ENCODE data around the gene PRRT1B.

The PRRT1B gene

DNA sequence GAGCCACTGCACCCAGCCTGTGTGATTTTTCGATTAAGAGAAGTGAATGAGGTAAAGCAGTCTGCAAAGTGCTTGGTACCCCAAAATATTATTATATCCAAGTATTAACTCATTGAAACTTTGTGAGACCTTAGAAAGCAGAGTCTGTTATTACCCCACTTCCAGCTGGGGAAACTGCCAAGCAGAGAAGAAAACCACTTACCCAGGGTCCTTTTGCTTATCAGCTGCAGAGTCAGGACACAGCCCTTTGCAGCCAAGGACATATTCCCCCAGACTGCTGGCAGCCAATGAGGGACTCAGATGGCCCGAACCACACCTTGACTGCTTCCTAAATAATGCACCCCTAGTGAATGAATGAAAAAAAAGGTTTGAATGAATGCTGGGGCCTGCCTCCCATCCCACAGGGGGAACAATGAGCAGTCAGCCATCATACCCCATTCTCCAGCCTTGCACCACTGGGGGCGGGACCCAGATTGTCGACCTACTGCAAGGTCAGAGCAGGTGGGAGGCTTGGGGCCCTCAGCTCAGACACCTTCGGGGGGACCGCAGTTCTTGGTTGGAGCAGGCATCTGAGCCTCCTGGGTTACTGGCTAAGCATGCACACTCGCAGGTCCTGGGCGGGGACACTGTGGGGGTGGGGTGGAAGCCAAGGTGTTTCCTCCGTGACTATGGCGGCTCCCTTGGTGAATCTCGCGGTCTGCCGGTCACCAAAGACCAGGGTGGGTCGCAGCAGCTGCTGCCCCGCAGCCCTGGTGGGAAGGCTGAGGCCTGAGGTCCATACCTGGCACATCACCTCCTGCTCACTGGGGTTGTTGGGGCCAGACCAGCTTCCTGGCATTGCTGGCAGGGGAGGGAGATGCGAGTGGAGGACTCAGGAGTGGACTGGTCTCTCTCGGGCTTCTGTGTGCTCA is 29.7 kb downstream of the PRRT1B start:
- no peak overlapping the region for H3K4me3 ChIP-seq (ENCODE audit: low read length)
- H3K27me3 ChIP-seq (ENCODE audit: insufficient read depth, low read length), result no peaks in the 10 kb centered on the region
- no peak overlapping the region for H3K27ac ChIP-seq (ENCODE audit: low read depth, low read length)
- H3K9me3 ChIP-seq (ENCODE audit: insufficient read depth, low read depth, low read length), result no peaks in the 10 kb centered on the region
- 95% methylated on average over 16 of the region's 17 CpGs for WGBS
- H3K4me1 ChIP-seq (ENCODE audit: insufficient read depth, low read length), result no peaks in the 10 kb centered on the region
- no peak overlapping the region for H3K9ac ChIP-seq (ENCODE audit: low read depth, low read length)
- peaks cover 21% of the 10 kb centered on the region for H3K36me3 ChIP-seq (ENCODE audit: insufficient read depth, low read length)

DNA sequence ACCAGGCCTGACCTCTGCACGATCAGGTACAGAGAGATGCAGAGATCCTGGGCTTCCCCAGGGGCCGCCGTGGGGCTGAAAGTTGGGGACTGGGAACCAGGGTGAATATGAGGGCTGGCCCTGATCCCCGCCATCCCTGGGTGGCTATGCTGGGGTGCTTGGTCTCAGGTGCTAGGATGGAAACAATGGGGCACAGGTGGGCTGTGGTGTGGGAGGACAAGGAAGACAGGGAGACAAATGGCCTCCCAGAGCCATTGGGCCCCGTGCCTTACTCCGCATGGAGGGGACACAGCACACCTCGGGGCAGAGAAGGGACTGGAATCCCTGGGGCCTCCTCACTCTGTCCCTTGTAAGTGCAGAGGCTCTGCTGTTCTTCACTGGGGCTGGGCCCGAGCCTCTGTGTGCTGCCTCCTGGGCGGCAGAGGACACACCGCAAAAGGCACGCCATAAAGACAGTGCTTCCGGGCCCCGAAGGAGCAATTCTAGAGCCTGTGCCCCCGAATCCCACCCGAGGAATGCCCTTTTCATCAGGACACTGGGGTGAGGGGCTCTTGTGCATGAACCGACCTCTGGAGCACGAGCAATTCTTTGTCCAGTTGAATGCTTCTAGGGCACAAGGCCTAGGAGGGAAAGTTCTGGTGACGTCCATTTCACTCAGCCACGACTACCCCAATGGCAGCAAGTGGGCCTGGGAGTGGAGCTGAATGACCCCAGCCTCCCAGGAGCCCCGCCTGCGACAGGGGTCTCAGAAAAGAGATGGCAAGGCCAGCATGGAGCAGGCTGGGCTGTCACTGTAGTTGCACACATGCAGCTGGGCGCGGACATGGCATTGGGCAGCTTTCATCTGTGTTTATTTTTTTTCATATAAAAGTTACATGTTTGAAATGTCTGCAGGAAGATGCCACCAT is 30.9 kb downstream of the PRRT1B start:
- WGBS, result 95% methylated on average over 23 of the region's 23 CpGs
- no peak overlapping the region for H3K4me3 ChIP-seq (ENCODE audit: low read length)
- H3K4me1 ChIP-seq (ENCODE audit: insufficient read depth, low read length), result no peaks in the 10 kb centered on the region
- no peaks in the 10 kb centered on the region for H3K27me3 ChIP-seq (ENCODE audit: insufficient read depth, low read length)
- no peak overlapping the region for H3K9ac ChIP-seq (ENCODE audit: low read depth, low read length)
- H3K9me3 ChIP-seq (ENCODE audit: insufficient read depth, low read depth, low read length), result no peaks in the 10 kb centered on the region
- H3K36me3 ChIP-seq (ENCODE audit: insufficient read depth, low read length), result peaks cover 30% of the 10 kb centered on the region
- H3K27ac ChIP-seq (ENCODE audit: low read depth, low read length), result no peak overlapping the region

DNA sequence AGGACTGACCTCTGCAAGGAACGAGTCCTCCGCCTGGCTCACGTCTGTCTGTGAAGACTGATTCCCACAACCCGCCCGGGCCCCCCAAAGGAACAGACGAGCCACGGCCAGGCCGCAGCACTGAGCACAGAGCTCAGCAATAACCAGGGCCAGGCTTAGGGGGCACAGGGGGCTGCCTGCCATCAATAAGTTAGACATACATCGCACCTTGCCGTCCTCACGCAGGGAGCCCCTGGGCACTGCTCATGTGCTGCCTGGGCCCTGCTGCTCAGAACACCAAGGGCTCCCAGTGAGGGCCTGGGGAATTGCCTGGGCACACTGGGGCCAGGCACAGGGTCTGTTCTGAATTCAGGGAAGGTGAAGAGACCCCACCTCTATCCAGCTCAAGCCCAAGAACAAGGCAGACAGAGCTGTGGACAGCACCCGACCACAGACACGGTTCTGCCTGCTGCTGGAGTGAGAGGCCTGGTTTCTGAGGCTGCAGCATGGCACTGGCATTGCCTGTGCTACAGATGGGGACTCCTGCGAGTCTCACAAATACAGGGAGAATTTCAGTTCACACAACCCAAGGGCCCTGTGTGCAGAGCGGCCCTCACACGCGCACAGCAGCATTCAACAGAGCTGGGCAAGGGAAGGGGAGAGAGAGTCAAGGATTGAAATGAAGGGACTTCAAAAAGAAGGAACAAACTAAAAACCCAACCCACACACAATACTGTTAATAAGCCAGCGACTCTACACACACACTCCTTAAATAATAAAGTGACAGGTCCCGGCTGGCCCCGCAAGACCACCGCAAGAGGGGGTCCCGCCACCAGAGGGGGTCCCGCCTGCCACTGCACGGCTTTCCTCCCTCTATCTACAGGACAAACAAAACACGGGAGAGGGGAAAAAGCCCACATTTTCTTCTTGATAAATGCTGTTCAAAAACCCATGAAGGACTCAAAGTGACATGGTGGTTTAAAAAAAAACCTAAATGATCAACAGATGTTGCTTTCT is 32.0 kb downstream of the PRRT1B start:
- H3K9ac ChIP-seq (ENCODE audit: low read depth, low read length), result no peak overlapping the region
- no peaks in the 10 kb centered on the region for H3K4me1 ChIP-seq (ENCODE audit: insufficient read depth, low read length)
- H3K4me3 ChIP-seq (ENCODE audit: low read length), result no peak overlapping the region
- no peak overlapping the region for H3K27ac ChIP-seq (ENCODE audit: low read depth, low read length)
- H3K27me3 ChIP-seq (ENCODE audit: insufficient read depth, low read length), result no peaks in the 10 kb centered on the region
- H3K9me3 ChIP-seq (ENCODE audit: insufficient read depth, low read depth, low read length), result no peaks in the 10 kb centered on the region
- WGBS, result 95% methylated on average over 25 of the region's 25 CpGs
- H3K36me3 ChIP-seq (ENCODE audit: insufficient read depth, low read length), result peaks cover 36% of the 10 kb centered on the region

DNA sequence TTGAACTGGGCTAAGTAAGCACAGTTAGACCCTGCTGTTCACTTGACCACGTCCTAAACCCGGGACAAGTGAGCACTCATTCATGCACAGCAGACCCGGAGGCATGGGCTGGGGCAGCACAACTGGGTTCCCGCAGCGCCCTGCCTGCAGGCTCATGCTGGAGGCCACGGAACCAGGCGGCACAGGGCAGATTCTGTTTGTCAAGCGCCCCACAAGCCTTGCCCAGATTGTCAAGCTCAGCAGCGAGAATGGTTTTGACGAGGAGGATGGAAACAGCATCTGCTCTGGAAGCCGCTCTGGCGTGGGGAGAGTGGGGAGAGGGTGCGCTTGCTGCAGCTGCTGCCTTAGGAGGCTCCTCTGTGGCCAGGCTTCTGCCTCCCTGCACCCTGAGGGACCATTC is 32.7 kb downstream of the PRRT1B start:
- Histone ChIP-seq H3K27me3 (ENCODE audit: insufficient read depth, low read length) (no peaks in the 10 kb centered on the region), H3K4me1 (ENCODE audit: insufficient read depth, low read length) (no peaks in the 10 kb centered on the region), H3K4me3 (ENCODE audit: low read length) (no peak overlapping the region), H3K36me3 (ENCODE audit: insufficient read depth, low read length) (peaks cover 41% of the 10 kb centered on the region), H3K27ac (ENCODE audit: low read depth, low read length) (no peak overlapping the region), H3K9me3 (ENCODE audit: insufficient read depth, low read depth, low read length) (no peaks in the 10 kb centered on the region), H3K9ac (ENCODE audit: low read depth, low read length) (no peak overlapping the region)
- 95% methylated on average over 13 of the region's 13 CpGs for WGBS

DNA sequence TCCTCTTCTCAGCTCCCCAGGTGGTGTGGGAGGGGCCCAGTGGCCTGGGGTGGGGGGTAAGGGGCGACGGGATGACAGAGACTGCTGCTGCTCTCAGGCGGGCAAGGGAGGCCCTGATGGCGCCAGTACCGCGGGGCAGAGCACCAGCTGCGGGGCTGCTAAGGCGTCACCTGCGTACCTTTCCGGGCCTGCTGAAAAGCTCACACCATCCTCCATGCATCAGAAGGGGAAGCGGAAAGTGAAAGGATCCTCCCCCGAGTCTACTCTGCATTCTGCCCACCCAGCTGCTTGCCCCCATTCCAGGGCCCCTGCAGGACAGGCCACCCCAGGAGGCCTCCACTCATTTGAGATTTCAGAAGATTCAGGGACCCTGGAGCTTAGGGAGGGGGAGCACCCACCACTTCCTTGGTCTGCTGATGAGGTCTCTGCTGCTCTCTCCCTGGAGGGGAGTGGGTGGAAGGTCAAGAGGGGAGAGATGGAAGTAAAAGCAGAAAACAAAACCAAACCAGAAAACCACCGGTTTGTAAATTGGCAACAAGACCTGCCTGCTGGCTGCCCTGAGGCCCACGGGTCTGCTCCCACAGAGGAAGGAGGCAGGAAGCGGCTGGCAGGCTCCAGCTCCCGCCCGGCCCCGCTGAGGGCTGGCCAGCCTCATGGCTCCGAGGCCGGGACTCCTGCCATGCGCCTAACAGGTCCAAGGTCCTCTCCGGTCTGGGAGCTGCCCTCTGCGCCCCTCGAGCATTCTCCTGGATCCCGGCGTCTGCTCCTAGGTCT is 33.6 kb downstream of the PRRT1B start:
- Histone ChIP-seq H3K36me3 (ENCODE audit: insufficient read depth, low read length) (peaks cover 46% of the 10 kb centered on the region), H3K27ac (ENCODE audit: low read depth, low read length) (no peak overlapping the region), H3K9me3 (ENCODE audit: insufficient read depth, low read depth, low read length) (no peaks in the 10 kb centered on the region), H3K9ac (ENCODE audit: low read depth, low read length) (no peak overlapping the region), H3K4me1 (ENCODE audit: insufficient read depth, low read length) (no peaks in the 10 kb centered on the region), H3K4me3 (ENCODE audit: low read length) (no peak overlapping the region), H3K27me3 (ENCODE audit: insufficient read depth, low read length) (no peaks in the 10 kb centered on the region)
- WGBS, result 90% methylated on average over 26 of the region's 26 CpGs

DNA sequence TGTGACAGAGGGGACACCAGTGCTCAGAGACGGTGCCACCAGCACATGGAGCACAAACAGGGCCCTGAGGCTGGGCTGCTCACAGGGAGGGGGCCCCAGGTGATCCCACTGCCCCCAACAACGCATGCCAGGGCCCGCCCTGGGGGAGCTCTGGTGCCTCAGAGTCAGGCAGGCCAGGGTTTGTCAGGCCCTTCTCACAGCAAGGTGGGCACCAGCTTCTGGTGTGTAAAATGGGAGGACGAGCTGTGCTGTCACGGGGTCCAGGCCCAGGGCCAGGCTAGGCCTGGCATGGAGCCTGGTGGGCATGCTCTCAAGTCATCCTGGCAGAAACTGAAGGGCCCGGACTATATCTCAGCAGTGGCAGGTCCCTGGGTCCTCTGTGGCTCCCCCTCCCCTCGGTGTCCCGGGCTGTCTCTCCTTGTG is 34.5 kb downstream of the PRRT1B start:
- no peaks in the 10 kb centered on the region for H3K27me3 ChIP-seq (ENCODE audit: insufficient read depth, low read length)

DNA sequence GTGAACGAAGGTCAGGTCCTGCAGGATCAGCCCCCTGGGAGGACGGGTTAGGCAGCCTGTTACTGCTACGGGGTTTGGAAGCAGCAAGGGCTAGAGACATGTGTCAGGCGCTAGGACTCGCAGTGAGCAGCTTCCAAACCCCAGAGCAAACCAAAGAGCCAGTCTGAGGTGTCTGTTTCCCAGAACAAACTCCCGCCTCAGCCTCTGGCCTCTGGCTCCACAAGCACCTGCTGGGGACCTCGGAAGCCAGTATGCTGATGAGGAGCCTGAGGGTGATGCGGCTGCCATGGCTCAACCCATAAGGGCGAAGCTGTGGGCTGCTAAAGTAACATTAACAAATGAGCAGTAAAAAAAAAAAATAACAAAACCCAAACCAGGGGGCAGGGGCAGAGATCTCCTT is 35.0 kb downstream of the PRRT1B start:
- no peaks in the 10 kb centered on the region for H3K9me3 ChIP-seq (ENCODE audit: insufficient read depth, low read depth, low read length)
- H3K27ac ChIP-seq (ENCODE audit: low read depth, low read length), result no peak overlapping the region
- no peak overlapping the region for H3K9ac ChIP-seq (ENCODE audit: low read depth, low read length)
- H3K4me1 ChIP-seq (ENCODE audit: insufficient read depth, low read length), result no peaks in the 10 kb centered on the region
- H3K27me3 ChIP-seq (ENCODE audit: insufficient read depth, low read length), result no peaks in the 10 kb centered on the region
- WGBS, result 93% methylated on average over 8 of the region's 9 CpGs
- peaks cover 57% of the 10 kb centered on the region for H3K36me3 ChIP-seq (ENCODE audit: insufficient read depth, low read length)
- no peak overlapping the region for H3K4me3 ChIP-seq (ENCODE audit: low read length)

More for the DNA sequence above, 34.5 kb downstream of the PRRT1B start:
- no peak overlapping the region for H3K27ac ChIP-seq (ENCODE audit: low read depth, low read length)
- no peaks in the 10 kb centered on the region for H3K9me3 ChIP-seq (ENCODE audit: insufficient read depth, low read depth, low read length)
- H3K4me1 ChIP-seq (ENCODE audit: insufficient read depth, low read length), result no peaks in the 10 kb centered on the region
- no peak overlapping the region for H3K4me3 ChIP-seq (ENCODE audit: low read length)
- WGBS, result 94% methylated on average over 8 of the region's 8 CpGs
- H3K36me3 ChIP-seq (ENCODE audit: insufficient read depth, low read length), result peaks cover 54% of the 10 kb centered on the region
- no peak overlapping the region for H3K9ac ChIP-seq (ENCODE audit: low read depth, low read length)

DNA sequence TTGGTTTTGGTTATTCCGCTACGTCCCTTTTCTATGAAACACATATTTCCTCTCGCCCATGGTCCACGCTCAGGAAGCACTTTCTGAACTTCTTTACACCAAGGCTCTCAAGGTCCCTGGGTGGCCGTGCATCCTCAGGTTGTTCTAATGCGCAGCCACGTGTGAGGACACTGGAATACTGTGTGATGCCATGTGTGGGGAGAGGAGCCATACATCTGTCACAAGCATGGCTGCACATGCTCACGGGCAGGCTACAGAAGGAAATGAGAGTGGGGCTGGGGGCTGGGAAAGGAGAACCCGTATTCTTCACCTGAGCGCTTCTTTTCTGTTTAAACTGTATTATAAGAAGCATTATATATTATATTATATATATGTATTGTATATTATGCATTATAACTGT is 36.7 kb downstream of the PRRT1B start:
- H3K4me1 ChIP-seq (ENCODE audit: insufficient read depth, low read length), result no peaks in the 10 kb centered on the region
- H3K9ac ChIP-seq (ENCODE audit: low read depth, low read length), result no peak overlapping the region
- H3K4me3 ChIP-seq (ENCODE audit: low read length), result no peak overlapping the region
- no peaks in the 10 kb centered on the region for H3K27me3 ChIP-seq (ENCODE audit: insufficient read depth, low read length)
- H3K9me3 ChIP-seq (ENCODE audit: insufficient read depth, low read depth, low read length), result no peaks in the 10 kb centered on the region
- H3K27ac ChIP-seq (ENCODE audit: low read depth, low read length), result no peak overlapping the region
- H3K36me3 ChIP-seq (ENCODE audit: insufficient read depth, low read length), result peaks cover 57% of the 10 kb centered on the region
- 97% methylated on average over 8 of the region's 10 CpGs for WGBS

DNA sequence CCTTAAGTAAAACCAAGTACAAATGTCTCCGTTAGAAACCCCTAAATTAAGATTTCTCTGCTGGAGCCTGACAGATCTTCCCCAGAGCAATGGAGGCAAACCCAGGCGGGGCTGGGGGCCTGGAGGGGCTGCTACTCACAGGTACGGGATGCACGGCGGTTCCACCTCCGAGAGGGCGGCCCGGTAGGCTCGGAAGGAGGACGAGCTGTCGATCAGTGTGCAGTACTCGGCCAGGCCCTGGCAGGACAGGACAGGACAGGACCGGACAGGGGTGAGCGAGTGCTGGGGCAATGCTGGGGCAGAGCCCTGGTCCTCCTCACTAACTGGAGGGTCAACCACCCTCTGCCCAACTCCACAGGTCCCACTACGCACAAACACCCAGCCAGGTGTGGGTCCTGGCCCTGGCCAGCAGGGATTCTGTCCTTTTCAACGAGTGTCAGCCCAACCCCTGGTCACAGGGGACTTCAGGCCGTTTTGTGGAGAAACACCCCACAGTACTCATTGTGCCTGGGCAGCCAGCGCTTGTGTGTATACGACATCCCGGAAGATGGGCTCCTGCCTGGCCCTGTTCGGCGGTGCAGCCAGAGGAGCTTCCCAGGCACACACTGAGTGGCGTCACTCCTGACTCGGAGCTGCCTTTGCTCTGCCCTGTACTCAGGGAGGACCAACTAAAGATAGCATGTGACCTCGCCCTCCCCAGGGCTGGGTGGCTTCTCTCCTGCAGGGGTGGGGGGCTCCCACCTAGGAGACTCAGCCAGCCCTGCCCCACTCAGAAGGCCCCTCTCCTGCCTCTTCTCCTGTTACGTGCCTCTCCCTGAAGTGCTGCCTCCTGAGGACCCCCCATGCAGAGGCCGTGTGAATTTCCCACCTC is 37.4 kb downstream of the PRRT1B start:
- WGBS, result 95% methylated on average over 27 of the region's 27 CpGs
- Histone ChIP-seq H3K9me3 (ENCODE audit: insufficient read depth, low read depth, low read length) (no peaks in the 10 kb centered on the region), H3K27me3 (ENCODE audit: insufficient read depth, low read length) (no peaks in the 10 kb centered on the region), H3K9ac (ENCODE audit: low read depth, low read length) (no peak overlapping the region), H3K4me3 (ENCODE audit: low read length) (no peak overlapping the region), H3K4me1 (ENCODE audit: insufficient read depth, low read length) (no peaks in the 10 kb centered on the region), H3K27ac (ENCODE audit: low read depth, low read length) (no peak overlapping the region), H3K36me3 (ENCODE audit: insufficient read depth, low read length) (peaks cover 59% of the 10 kb centered on the region)
